Measurements from ENCODE around the gene SIRT4.

Gene SIRT4

DNA sequence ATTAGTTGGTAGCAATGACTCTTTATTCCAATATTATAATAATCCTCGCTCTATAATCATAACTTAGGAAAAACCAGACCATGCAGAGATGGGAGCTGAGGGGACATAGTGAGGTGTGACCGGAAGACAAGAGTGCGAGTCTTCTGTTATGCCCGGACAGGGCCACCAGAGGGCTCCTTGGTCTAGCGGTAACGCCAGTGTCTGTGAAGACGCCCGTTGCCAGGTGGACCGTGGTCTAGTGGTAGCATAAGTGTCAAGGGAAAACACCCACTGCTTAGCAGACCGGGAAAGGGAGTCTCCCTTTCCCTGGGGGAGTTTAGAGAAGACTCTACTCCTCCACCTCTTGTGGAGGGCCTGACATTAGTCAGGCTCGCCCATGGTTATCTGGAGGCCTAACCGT lies 33.3 kb downstream of the SIRT4 start:
- peak; percentile 67 for TF ChIP-seq RAD21 (IDR thresholded peaks at IDR 0.05; ENCODE audit: low read depth)

DNA sequence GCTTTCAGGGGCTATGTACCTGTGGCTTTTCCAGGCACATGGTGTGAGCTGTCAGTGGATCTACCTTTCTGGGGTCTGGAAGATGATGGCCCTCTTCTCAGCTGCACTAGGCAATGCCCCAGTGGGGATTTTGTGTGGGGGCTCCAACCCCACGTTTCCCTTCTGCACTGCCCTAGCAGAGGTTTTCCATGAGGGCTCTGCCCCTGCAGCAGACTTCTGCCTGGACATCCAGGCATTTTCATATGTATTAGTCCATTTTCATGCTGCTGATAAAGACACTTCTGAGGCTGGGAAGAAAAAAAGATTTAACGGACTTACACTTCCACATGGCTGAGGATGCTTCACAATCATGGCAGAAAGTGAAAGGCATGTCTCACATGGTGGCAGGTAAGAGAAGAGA lies 34.3 kb downstream of the SIRT4 start:
- TF ChIP-seq, protein P1, sequence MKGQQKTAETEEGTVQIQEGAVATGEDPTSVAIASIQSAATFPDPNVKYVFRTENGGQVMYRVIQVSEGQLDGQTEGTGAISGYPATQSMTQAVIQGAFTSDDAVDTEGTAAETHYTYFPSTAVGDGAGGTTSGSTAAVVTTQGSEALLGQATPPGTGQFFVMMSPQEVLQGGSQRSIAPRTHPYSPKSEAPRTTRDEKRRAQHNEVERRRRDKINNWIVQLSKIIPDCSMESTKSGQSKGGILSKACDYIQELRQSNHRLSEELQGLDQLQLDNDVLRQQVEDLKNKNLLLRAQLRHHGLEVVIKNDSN (IDR thresholded peaks at IDR 0.05): 0 out of 2 replicates have a peak, but pooled peaks have one; percentile 4

DNA sequence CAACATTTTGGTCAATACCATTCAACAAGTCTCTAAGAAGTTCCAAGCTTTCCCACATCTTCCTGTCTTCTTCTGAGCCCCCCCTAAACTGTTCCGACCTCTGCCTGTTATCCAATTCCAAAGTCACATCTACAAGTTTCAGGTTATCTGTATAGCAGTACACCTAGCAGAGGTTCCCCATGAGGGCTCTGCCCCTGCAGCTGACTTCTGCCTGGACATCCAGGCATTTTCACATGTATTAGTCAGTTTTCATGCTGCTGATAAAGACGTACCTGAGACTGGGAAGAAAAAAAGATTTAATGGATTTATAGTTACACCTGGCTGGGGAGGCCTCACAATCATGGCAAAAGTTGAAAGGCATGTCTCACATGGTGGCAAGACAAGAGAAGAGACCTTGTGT lies 35.6 kb downstream of the SIRT4 start:
- TF ChIP-seq YY1 (IDR thresholded peaks at IDR 0.05; ENCODE audit: low read depth): no peak
- TF ChIP-seq, protein P2, sequence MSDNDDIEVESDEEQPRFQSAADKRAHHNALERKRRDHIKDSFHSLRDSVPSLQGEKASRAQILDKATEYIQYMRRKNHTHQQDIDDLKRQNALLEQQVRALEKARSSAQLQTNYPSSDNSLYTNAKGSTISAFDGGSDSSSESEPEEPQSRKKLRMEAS (IDR thresholded peaks at IDR 0.05): no peak
- TF ChIP-seq, protein P1 (IDR thresholded peaks at IDR 0.05): no peak
- TF ChIP-seq ZBTB7A (IDR thresholded peaks at IDR 0.05; ENCODE audit: low read depth): no peak
- no peak for TF ChIP-seq FOXM1 (IDR thresholded peaks at IDR 0.05; ENCODE audit: borderline replicate concordance, low read depth)
- TF ChIP-seq TCF12 (IDR thresholded peaks at IDR 0.05; ENCODE audit: low read depth): no peak
- no peak for TF ChIP-seq TAF1 (IDR thresholded peaks at IDR 0.05; ENCODE audit: low read depth)
- TF ChIP-seq, protein P3, sequence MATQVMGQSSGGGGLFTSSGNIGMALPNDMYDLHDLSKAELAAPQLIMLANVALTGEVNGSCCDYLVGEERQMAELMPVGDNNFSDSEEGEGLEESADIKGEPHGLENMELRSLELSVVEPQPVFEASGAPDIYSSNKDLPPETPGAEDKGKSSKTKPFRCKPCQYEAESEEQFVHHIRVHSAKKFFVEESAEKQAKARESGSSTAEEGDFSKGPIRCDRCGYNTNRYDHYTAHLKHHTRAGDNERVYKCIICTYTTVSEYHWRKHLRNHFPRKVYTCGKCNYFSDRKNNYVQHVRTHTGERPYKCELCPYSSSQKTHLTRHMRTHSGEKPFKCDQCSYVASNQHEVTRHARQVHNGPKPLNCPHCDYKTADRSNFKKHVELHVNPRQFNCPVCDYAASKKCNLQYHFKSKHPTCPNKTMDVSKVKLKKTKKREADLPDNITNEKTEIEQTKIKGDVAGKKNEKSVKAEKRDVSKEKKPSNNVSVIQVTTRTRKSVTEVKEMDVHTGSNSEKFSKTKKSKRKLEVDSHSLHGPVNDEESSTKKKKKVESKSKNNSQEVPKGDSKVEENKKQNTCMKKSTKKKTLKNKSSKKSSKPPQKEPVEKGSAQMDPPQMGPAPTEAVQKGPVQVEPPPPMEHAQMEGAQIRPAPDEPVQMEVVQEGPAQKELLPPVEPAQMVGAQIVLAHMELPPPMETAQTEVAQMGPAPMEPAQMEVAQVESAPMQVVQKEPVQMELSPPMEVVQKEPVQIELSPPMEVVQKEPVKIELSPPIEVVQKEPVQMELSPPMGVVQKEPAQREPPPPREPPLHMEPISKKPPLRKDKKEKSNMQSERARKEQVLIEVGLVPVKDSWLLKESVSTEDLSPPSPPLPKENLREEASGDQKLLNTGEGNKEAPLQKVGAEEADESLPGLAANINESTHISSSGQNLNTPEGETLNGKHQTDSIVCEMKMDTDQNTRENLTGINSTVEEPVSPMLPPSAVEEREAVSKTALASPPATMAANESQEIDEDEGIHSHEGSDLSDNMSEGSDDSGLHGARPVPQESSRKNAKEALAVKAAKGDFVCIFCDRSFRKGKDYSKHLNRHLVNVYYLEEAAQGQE (IDR thresholded peaks at IDR 0.05; ENCODE audit: low read depth): no peak
- no peak for TF ChIP-seq NFIC (IDR thresholded peaks at IDR 0.05)
- no peak for TF ChIP-seq EP300 (IDR thresholded peaks at IDR 0.05; ENCODE audit: borderline replicate concordance)
- TF ChIP-seq EGR1 (IDR thresholded peaks at IDR 0.05): no peak
- TF ChIP-seq CREB1 (IDR thresholded peaks at IDR 0.05; ENCODE audit: low read depth): no peak
- TF ChIP-seq CEBPB (IDR thresholded peaks at IDR 0.05): no peak
- TF ChIP-seq RAD21 (IDR thresholded peaks at IDR 0.05; ENCODE audit: low read depth): no peak
- no peak for TF ChIP-seq TEAD4 (IDR thresholded peaks at IDR 0.05)

DNA sequence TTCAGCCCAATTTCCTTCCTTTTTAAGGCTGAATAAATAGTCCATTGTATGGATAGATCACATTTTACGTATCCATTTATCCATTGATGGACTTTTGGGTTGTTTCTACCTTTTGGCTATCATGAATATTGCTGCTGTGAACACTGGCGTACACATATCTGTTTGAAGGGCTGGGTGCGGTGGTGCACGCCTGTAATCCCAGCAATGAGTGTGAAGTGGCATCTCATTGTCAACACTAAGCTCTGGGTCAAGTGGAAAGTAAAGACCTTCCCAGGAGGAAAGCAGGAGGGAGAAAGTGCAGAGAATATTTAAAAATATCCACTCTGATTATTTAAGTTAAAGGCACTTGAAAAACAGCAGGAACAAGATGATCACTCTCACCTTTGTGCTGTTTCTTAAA lies 37.1 kb downstream of the SIRT4 start:
- no peak for TF ChIP-seq TEAD4 (IDR thresholded peaks at IDR 0.05)
- TF ChIP-seq EGR1 (IDR thresholded peaks at IDR 0.05): no peak
- TF ChIP-seq EP300 (IDR thresholded peaks at IDR 0.05; ENCODE audit: borderline replicate concordance): no peak
- TF ChIP-seq, protein P1 (IDR thresholded peaks at IDR 0.05): no peak
- TF ChIP-seq CEBPB (IDR thresholded peaks at IDR 0.05): no peak

DNA sequence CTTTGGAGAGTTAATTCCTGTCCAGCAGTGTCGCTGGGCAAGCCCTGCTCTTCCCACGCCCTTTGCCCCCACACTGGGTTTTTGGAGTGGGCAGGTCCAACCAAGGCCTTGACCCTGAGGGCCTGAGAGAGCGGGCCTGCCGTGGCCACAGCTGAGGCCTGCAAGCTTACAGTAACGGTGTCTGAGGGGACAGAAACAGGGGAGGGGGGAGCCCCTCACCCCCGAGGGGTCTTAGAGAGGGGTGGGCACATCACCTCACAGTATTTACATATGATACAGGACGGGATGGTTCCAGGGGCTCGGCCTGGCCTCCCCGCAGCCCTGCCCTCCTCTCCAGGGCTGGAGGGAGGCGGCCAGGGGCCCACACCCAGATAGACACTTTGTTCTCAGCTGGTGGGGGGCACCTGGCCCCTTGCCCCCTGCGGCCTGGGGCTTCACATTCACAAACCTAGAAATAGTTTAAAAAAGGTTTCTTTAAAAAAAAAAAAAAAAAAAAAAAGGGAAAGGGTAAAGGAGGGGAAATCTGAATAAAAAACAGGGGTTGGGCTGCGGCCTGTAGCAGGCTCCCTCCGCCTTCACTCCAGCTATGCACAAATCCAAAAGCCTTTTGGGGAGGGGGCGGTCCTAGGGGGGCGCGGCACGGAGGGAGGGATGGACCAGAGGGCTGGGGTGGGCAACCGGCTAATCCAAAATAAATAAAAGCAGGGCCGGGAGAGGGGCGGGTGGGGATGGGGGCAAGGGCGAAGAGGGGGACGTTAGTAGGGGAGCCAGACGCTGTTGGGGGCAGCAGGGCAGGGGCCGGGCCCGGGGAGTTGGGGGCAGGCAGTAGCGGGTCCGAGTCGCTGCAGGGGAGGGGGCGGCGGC lies 40.3 kb downstream of the SIRT4 start:
- TF ChIP-seq RAD21 (IDR thresholded peaks at IDR 0.05; ENCODE audit: low read depth) (no peak), EGR1 (IDR thresholded peaks at IDR 0.05) (no peak), EP300 (IDR thresholded peaks at IDR 0.05; ENCODE audit: borderline replicate concordance) (no peak), TEAD4 (IDR thresholded peaks at IDR 0.05) (no peak), CEBPB (IDR thresholded peaks at IDR 0.05) (no peak), CREB1 (IDR thresholded peaks at IDR 0.05; ENCODE audit: low read depth) (no peak), TCF12 (IDR thresholded peaks at IDR 0.05; ENCODE audit: low read depth) (no peak), YY1 (IDR thresholded peaks at IDR 0.05; ENCODE audit: low read depth) (no peak), FOXM1 (IDR thresholded peaks at IDR 0.05; ENCODE audit: borderline replicate concordance, low read depth) (no peak), NFIC (IDR thresholded peaks at IDR 0.05) (no peak), ZBTB7A (IDR thresholded peaks at IDR 0.05; ENCODE audit: low read depth) (no peak)
- TF ChIP-seq, protein P2 (IDR thresholded peaks at IDR 0.05): no peak
- TF ChIP-seq, protein P3 (IDR thresholded peaks at IDR 0.05; ENCODE audit: low read depth): no peak
- TF ChIP-seq, protein P1 (IDR thresholded peaks at IDR 0.05): no peak

Measured in Ishikawa (cell line).